Bronchial epithelial cell (primary cell): ENCODE data around the gene TP53RK. TPM values are rescaled to one million over a fixed set of nuclear protein-coding genes. Genes with fewer than 3 reads are reported as not detected.

Source experiments
- DNase-seq: peaks from one replicate; pipeline ENCODE4 v3.0.0-alpha.2; 2010; ENCODE audit warnings: low read depth
- FAIRE-seq: peaks from 2 replicates; lab custom pipeline; 2011; peaks lifted over from hg19 to GRCh38; lab: Jason Lieb, UNC
- H3K27me3 ChIP-seq: 2 replicates; pipeline ENCODE4 v1.5.1; 2011; ENCODE audit warnings: low read length; ENCODE audit not compliant: control insufficient read depth, insufficient read depth
- H3K36me3 ChIP-seq: 2 replicates; pipeline ENCODE4 v1.5.1; 2011; ENCODE audit warnings: low read length; ENCODE audit not compliant: control insufficient read depth, insufficient read depth
- H3K4me3 ChIP-seq: 2 replicates; pipeline ENCODE4 v1.5.1; 2011; ENCODE audit warnings: mild to moderate bottlenecking, low read depth, low read length, control low read depth
- total RNA-seq: library from RNA; depleted of rRNA; stranded (reverse); fragments of >200 nt; gene quantifications from 2 replicates; pipeline ENCODE4 v1.2.1, GENCODE V29; 2014
- TF ChIP-seq, protein P1 (sequence below): IDR thresholded peaks from 2 replicates; pipeline ENCODE4 v1.5.1; 2011; ENCODE audit warnings: mild to moderate bottlenecking, moderate library complexity, low read length, control low read depth, inconsistent platforms; ENCODE audit not compliant: insufficient read depth, severe bottlenecking

The TP53RK gene
- total RNA-seq, 1 donor from 2014 or later, result 19.0 TPM

DNA sequence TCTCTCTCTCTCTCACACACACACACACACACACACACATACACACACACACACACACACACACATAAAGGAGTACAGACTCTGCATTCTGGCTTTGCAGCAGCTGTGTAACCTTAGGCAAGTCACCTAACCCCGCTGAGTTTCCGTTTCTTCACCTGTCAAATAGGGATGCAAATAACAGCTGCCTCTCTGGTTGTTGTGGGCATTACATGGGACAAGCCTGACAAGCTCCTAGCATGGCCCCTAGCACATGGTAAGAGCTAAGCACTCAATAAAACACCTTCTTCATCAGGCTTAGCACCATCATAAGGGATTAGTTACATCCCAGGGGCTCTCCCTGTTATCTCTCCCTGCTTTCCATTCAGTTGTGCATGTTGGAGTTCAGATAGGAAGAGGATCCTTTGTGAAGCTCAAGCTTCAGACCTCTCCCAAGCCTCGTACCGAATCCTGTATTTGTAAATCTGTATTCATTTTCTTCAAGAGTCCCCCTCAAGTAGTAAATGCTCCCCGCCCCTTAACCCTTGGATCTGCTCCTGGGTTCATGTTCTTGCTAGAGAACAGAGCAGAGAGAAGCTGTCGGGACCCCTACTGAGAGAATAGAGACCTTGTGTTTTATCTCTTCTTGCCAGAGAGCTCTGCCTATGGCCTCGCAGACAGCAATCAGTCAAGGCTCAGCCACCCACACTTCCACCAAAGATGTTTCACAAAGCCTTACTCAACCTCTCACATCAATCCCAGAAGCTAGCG, 40.2 kb downstream of the TP53RK start:
- no peak overlapping the region for H3K4me3 ChIP-seq
- no peaks in the 10 kb centered on the region for H3K36me3 ChIP-seq
- TF ChIP-seq, protein P1, sequence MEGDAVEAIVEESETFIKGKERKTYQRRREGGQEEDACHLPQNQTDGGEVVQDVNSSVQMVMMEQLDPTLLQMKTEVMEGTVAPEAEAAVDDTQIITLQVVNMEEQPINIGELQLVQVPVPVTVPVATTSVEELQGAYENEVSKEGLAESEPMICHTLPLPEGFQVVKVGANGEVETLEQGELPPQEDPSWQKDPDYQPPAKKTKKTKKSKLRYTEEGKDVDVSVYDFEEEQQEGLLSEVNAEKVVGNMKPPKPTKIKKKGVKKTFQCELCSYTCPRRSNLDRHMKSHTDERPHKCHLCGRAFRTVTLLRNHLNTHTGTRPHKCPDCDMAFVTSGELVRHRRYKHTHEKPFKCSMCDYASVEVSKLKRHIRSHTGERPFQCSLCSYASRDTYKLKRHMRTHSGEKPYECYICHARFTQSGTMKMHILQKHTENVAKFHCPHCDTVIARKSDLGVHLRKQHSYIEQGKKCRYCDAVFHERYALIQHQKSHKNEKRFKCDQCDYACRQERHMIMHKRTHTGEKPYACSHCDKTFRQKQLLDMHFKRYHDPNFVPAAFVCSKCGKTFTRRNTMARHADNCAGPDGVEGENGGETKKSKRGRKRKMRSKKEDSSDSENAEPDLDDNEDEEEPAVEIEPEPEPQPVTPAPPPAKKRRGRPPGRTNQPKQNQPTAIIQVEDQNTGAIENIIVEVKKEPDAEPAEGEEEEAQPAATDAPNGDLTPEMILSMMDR, result no peak
- no peak for FAIRE-seq
- peaks cover 10% of the 10 kb centered on the region for H3K27me3 ChIP-seq
- DNase-seq, result no peak

DNA sequence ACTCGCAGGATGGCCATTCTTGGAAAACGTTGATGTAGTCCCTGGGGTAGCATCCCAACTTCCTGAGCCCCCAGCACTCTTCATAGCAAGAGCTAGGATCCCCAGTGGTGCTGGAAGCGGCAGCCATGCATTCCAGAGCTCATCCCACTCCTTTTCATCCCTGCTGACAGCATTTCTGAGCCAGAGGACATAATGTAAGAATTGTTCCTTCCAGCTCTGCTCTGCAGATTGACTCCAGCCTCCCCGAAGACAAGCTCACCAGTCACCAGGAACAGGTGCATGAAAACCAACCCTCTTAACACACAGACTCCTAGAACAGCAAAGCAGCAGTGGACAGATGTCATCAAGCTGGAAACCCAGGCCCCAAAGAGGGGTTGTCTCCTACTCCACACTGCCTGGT, 41.8 kb downstream of the TP53RK start:
- no peak overlapping the region for H3K4me3 ChIP-seq
- peaks cover 10% of the 10 kb centered on the region for H3K27me3 ChIP-seq
- DNase-seq, result no peak
- H3K36me3 ChIP-seq, result no peaks in the 10 kb centered on the region
- TF ChIP-seq, protein P1, result no peak
- FAIRE-seq, result no peak

DNA sequence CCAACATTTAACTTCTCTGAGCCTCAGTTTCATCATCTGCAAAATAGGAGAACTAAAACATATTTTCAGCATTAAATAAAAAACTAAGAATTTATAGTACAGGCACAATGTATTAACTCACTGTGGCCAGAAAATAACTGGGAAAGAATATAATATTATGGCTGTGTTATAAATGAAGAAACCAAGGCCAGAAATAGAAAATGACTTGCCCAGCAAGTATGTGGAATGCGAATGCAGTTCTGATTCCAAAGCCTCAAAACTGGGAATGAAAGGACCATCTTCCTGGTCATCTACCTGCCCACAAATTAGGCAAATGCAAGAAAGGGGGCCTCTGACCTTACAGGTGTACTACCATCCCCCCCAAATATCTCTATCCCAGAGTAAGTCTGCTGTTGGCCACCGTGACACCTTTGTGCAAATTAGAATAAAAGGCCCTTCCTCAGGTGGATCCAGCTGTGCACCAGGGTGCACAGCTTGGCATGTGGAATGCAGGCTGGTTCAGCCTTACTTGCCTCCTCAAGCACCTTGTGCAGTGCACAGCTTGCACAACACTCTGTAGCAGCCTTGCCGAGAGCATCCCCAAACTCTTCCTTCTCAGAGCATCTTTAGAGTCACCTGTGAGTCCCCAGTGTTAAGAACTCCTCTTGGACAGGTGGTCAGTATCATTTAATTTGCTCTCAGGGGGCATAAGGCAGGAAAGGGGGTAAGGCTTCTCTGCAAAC, 42.4 kb downstream of the TP53RK start:
- no peak for FAIRE-seq
- no peak overlapping the region for H3K4me3 ChIP-seq
- H3K27me3 ChIP-seq, result peaks cover 10% of the 10 kb centered on the region
- no peaks in the 10 kb centered on the region for H3K36me3 ChIP-seq
- TF ChIP-seq, protein P1, result no peak
- no peak for DNase-seq

DNA sequence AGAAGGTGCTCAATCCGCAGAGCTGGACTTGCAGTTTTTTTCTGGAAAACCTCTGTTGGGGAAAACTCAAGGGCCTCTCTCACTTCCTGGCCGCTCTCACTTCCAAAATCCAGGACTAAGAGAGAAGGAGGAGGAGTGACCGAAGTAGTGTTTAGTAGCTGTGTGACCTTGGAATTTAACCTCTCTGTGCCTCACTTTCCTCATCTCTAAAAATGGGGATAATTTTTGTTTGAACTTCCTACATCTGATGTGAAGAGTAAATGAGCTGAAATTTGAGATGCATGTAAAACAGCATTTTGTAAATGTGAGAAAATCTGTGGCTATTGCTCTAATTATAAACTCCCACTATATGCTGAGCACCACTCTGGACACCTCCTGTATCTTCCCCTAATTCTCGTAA, 43.1 kb downstream of the TP53RK start:
- FAIRE-seq (no peak), DNase-seq (no peak)
- Histone ChIP-seq H3K36me3 (no peaks in the 10 kb centered on the region), H3K27me3 (peaks cover 6% of the 10 kb centered on the region), H3K4me3 (no peak overlapping the region)
- TF ChIP-seq, protein P1, result no peak

DNA sequence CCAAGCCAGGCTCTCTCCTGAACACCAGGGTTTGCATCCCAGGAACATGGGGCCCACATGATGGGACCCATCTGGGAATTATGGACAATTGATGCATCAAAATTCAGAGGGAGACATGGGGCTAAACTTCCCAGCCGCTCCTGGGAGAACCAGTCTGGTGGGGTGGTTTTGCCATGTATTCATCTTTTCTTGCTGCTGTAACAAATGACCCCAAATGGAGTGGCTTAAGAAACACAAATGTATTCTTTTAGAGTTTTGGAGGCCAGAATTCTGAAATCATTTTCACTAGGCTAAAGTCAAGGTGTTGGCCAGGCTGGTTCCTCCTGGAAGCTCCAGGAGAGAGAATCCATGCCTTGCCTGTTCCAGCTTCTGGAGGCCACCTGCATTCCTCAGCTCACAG, 44.5 kb downstream of the TP53RK start:
- no peak for DNase-seq
- Histone ChIP-seq H3K36me3 (no peaks in the 10 kb centered on the region), H3K4me3 (no peak overlapping the region), H3K27me3 (no peaks in the 10 kb centered on the region)
- no peak for FAIRE-seq
- TF ChIP-seq, protein P1, result no peak
